Keratinocyte (primary cell): ENCODE data around the gene EIF6.

ENCODE experiments used
- EZH2 ChIP-seq: IDR thresholded peaks from one replicate; pipeline ENCODE4 v1.6.1; 2012; ENCODE audit warnings: inconsistent platforms, mild to moderate bottlenecking, low read length, moderate library complexity
- TF ChIP-seq, protein P1 (sequence below), 3 experiments: IDR thresholded peaks in 1 of 3; conservative IDR thresholded peaks in 1 of 3; optimal IDR thresholded peaks in 1 of 3; 2 replicates in 2 of 3; 3 replicates in 1 of 3; pipeline versions ENCODE3 to v1.5.1; 2011; ENCODE audit warnings: low read length in 3 of 3, mild to moderate bottlenecking in 3 of 3, moderate library complexity in 2 of 3, control low read depth in 1 of 3, inconsistent platforms in 1 of 3; ENCODE audit not compliant: insufficient read depth in 2 of 3; ENCODE audit errors: extremely low read depth in 1 of 3

DNA sequence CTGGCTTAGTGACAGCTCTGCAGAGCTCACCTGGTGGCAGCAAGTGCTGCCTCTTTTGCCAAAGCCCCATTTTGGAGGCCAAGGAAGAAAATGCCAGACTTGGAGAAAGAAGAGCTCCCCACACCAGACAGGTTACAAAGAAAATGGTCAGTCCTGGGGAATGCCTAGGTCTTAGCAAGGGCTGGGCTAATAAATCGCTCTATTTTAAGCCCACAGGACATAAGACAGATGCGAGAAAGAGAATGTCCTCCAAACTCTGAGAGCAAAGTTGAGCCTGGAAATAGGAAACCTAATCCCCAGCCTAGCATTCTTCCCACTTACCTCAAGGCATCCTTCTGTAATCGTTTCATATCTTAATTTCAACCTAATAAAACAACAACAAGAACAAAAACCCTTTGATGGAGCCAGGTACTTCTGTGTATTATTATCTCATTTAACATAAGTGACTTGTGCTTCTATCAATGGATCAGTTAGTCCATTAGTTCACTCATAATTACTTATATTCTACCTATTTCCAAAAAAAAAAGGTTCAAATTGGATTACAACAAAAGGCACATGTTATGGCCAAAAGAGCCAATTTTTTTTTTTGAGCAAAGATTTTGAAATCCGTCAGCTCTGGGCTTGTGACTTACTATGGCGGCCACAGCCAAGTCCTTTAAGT is 48.1 kb upstream of the EIF6 start:
- TF ChIP-seq, protein P1, sequence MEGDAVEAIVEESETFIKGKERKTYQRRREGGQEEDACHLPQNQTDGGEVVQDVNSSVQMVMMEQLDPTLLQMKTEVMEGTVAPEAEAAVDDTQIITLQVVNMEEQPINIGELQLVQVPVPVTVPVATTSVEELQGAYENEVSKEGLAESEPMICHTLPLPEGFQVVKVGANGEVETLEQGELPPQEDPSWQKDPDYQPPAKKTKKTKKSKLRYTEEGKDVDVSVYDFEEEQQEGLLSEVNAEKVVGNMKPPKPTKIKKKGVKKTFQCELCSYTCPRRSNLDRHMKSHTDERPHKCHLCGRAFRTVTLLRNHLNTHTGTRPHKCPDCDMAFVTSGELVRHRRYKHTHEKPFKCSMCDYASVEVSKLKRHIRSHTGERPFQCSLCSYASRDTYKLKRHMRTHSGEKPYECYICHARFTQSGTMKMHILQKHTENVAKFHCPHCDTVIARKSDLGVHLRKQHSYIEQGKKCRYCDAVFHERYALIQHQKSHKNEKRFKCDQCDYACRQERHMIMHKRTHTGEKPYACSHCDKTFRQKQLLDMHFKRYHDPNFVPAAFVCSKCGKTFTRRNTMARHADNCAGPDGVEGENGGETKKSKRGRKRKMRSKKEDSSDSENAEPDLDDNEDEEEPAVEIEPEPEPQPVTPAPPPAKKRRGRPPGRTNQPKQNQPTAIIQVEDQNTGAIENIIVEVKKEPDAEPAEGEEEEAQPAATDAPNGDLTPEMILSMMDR (optimal IDR thresholded peaks at IDR 0.05 in 1 of 3, IDR thresholded peaks at IDR 0.05 in 1 of 3, conservative IDR thresholded peaks at IDR 0.05 in 1 of 3; ENCODE audit: extremely low read depth in 1 of 3, insufficient read depth in 2 of 3, low read length in 3 of 3): no peak
- no peak for TF ChIP-seq EZH2
